Endodermal cell (in vitro differentiated cells): Measurements from ENCODE around the gene TEX261. TPM values are rescaled to one million over a fixed set of nuclear protein-coding genes. Genes with fewer than 3 reads are reported as not detected.

Experiments used
- DNase-seq: peaks from one replicate; pipeline ENCODE4 v3.0.0-alpha.2; 2017
- H3K27ac ChIP-seq: 2 replicates; pipeline ENCODE4 v1.5.1; 2013; ENCODE audit warnings: mild to moderate bottlenecking, low read depth, low read length, moderate library complexity
- H3K27me3 ChIP-seq: 2 replicates; pipeline ENCODE4 v1.6.1; 2013; ENCODE audit warnings: mild to moderate bottlenecking, low read length, moderate library complexity; ENCODE audit not compliant: insufficient read depth, control insufficient read depth, poor library complexity, severe bottlenecking
- H3K36me3 ChIP-seq: 2 replicates; pipeline ENCODE4 v1.7.0; 2013; ENCODE audit warnings: mild to moderate bottlenecking, low read length, moderate library complexity; ENCODE audit not compliant: control insufficient read depth, insufficient read depth
- H3K4me1 ChIP-seq: one replicate; pipeline ENCODE4 v1.7.0; 2013; ENCODE audit warnings: low read length; ENCODE audit not compliant: control insufficient read depth, insufficient read depth
- H3K4me3 ChIP-seq: 2 replicates; pipeline ENCODE4 v1.5.1; 2013; ENCODE audit warnings: mild to moderate bottlenecking, low read length, moderate library complexity
- H3K9ac ChIP-seq: 2 replicates; pipeline ENCODE4 v1.6.1; 2013; ENCODE audit warnings: mild to moderate bottlenecking, low read length, moderate library complexity; ENCODE audit not compliant: poor library complexity, severe bottlenecking; ENCODE audit errors: extremely low read depth
- H3K9me3 ChIP-seq: 2 replicates; pipeline ENCODE4 v1.6.1; 2013; ENCODE audit warnings: mild to moderate bottlenecking, low read length, moderate library complexity; ENCODE audit not compliant: control insufficient read depth
- H3K27ac Mint-ChIP-seq: 2 replicates; pipeline ENCODE4 v1.8.0; 2020; ENCODE audit warnings: mixed read lengths
- H3K27me3 Mint-ChIP-seq: 2 replicates; pipeline ENCODE4 v1.8.0; 2021; ENCODE audit warnings: mild to moderate bottlenecking, mixed read lengths; ENCODE audit not compliant: insufficient read depth
- H3K36me3 Mint-ChIP-seq: 2 replicates; pipeline ENCODE4 v1.8.0; 2020; ENCODE audit warnings: low read depth, mixed read lengths
- H3K4me1 Mint-ChIP-seq: 2 replicates; pipeline ENCODE4 v1.8.0; 2020; ENCODE audit warnings: mixed read lengths
- H3K4me3 Mint-ChIP-seq: 2 replicates; pipeline ENCODE4 v1.8.0; 2020; ENCODE audit warnings: mild to moderate bottlenecking, moderate library complexity, mixed read lengths
- H3K9me3 Mint-ChIP-seq: 2 replicates; pipeline ENCODE4 v1.8.0; 2020; ENCODE audit warnings: mild to moderate bottlenecking, mixed read lengths
- WGBS, 2 experiments: methylation state at CpG; one replicate each; pipeline versions ENCODE4 v1.1.5 to v1.1.7; 2013; ENCODE audit warnings: missing lambda C conversion rate in 2 of 2, mixed read lengths in 1 of 2; ENCODE audit not compliant: insufficient coverage in 1 of 2, insufficient read length in 1 of 2; 5-methylcytosine and 5-hydroxymethylcytosine counted together
- total RNA-seq, 2 donors: library from RNA; stranded (reverse); fragmentation: NEBNext Ultra II Directional in 1 of 2; extraction: Animal tissue kit (Norgen Biotek cat#: 25700) in 1 of 2; gene quantifications; 2 replicates in 1 of 2; 3 replicates in 1 of 2; pipeline ENCODE4 v1.2.1, GENCODE V29; 2021
- TF ChIP-seq, protein P1 (sequence below): fragments of 200-600 bp; sonication (generic); conservative IDR thresholded peaks from 2 replicates; pipeline ENCODE4 v1.5.0; 2021; ENCODE audit warnings: antibody characterized with exemption, mild to moderate bottlenecking

The TEX261 gene
- total RNA-seq, 2 donors from 2014 or later, result 13.3 to 19.9 TPM

DNA sequence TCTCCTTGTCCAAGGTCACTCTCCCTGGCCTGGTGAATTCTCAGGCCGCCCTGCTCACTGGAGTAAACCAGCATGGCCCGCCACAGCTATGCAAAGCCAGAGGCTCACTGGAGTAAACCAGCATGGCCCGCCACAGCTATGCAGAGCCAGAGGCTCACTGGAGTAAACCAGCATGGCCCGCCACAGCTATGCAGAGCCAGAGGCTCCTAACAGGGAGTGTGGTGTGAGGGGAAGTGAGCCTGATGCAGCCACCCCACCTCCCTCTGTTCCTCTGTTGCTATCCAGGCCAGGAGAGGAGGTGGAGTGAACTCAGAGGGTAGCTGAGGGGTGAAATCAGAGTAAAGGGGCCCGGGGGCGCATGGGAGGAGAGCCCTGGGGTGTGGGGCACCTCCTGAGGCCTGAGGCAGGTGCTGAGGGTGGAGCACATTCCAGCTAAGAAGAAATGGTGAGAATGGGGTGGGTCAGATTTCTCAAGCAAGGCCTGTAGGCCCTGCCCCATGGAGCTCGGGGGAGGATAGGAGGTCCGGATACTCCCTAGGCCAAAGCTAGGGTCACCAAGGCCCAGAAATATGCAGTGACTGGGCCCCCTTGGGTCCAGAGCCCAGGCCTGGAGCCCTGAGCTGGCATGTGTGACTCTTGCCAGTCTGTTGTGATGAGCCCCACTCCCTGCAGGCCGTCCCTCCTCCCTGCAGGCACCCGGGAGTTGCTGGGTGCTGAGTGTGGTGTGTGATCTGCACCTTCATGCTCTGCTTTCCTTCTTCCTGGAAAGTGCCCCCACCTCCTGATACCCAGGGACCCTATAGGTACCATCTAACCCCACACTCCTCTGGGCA is 57.5 kb downstream of the TEX261 start:
- H3K27ac ChIP-seq, result no peak overlapping the region
- WGBS, 2 experiments, result 83 to 84% methylated on average over 3 to 10 of the region's 10 CpGs
- no peak overlapping the region for H3K9ac ChIP-seq
- DNase-seq, result peak; percentile 61
- H3K9me3 Mint-ChIP-seq, result no peaks in the 10 kb centered on the region
- H3K27me3 ChIP-seq, result peaks cover 36% of the 10 kb centered on the region
- peaks cover 7% of the 10 kb centered on the region for H3K4me1 ChIP-seq
- peaks cover 64% of the 10 kb centered on the region for H3K27me3 Mint-ChIP-seq
- H3K4me3 ChIP-seq, result no peak overlapping the region
- H3K4me1 Mint-ChIP-seq, result peaks cover 29% of the 10 kb centered on the region
- no peak overlapping the region for H3K27ac Mint-ChIP-seq
- H3K4me3 Mint-ChIP-seq, result no peak overlapping the region
- TF ChIP-seq, protein P1, sequence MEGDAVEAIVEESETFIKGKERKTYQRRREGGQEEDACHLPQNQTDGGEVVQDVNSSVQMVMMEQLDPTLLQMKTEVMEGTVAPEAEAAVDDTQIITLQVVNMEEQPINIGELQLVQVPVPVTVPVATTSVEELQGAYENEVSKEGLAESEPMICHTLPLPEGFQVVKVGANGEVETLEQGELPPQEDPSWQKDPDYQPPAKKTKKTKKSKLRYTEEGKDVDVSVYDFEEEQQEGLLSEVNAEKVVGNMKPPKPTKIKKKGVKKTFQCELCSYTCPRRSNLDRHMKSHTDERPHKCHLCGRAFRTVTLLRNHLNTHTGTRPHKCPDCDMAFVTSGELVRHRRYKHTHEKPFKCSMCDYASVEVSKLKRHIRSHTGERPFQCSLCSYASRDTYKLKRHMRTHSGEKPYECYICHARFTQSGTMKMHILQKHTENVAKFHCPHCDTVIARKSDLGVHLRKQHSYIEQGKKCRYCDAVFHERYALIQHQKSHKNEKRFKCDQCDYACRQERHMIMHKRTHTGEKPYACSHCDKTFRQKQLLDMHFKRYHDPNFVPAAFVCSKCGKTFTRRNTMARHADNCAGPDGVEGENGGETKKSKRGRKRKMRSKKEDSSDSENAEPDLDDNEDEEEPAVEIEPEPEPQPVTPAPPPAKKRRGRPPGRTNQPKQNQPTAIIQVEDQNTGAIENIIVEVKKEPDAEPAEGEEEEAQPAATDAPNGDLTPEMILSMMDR, result no peak
- no peaks in the 10 kb centered on the region for H3K9me3 ChIP-seq
- H3K36me3 Mint-ChIP-seq, result no peaks in the 10 kb centered on the region
- H3K36me3 ChIP-seq, result no peaks in the 10 kb centered on the region

DNA sequence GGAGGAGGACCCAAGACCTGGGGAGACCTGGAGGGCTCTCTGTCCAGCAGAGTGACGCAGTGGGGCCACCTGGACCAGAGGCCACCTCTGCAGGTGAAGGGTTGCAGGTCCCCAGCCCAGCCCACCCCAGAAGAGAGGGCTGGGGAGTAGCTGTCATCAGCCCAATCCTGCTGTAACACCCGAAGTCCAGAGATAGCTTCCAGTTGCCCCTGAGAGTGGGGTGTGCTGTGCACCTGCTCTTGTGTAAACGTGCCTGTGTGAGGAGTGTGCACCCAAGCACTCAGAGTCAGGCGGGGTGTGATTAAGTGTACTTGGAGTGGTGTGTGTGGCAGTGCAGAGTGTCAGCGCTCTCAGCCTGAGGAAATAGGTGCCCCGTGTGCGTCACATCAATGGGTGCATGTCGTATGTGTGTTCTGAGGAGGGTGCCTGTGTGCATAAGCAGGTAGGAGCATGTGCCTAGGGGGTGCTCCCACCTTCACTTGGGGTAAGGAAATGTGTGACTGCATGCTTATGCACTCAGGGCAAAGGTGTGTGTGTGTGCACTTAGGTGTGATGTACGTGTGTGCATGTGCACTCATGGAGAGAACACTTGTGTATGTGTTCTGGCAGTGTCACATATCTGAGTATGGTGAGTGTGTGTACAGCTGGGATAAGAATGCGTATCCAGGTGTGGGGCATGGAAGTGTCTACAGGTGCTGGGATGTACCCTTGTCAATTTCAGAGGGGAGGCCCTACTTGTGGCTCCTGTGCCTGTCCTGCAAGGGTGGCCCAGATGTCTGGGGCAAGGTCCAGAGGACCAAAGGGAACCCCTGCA is 58.3 kb downstream of the TEX261 start:
- Histone ChIP-seq H3K4me1 (peaks cover 7% of the 10 kb centered on the region), H3K27me3 (peaks cover 28% of the 10 kb centered on the region), H3K36me3 (no peaks in the 10 kb centered on the region), H3K4me3 (no peak overlapping the region), H3K27ac (no peak overlapping the region), H3K9ac (no peak overlapping the region), H3K9me3 (no peaks in the 10 kb centered on the region)
- Mint-ChIP-seq H3K4me1 (peaks cover 29% of the 10 kb centered on the region), H3K27ac (no peak overlapping the region), H3K4me3 (no peak overlapping the region), H3K27me3 (peaks cover 60% of the 10 kb centered on the region), H3K9me3 (no peaks in the 10 kb centered on the region), H3K36me3 (no peaks in the 10 kb centered on the region)
- 89 to 94% methylated on average over 2 to 10 of the region's 10 CpGs for WGBS, 2 experiments
- DNase-seq, result peak; percentile 46
- TF ChIP-seq, protein P1, result no peak

Other genes starting within 250 kb of the TEX261 start
- 10 to 100 TPM; 14.8 to 53.0 TPM for gene ADD2, start 226.7 kb downstream of the TEX261 start, total RNA-seq
- gene FIGLA, start 204.2 kb downstream of the TEX261 start, total RNA-seq, result not detected
- not detected for gene CLEC4F, start 174.3 kb downstream of the TEX261 start, total RNA-seq
- gene CD207, start 159.1 kb downstream of the TEX261 start, total RNA-seq, result not detected
- under 1 TPM; 0.24 to 0.40 TPM for gene VAX2, start 94.3 kb downstream of the TEX261 start, total RNA-seq
- not detected for gene ATP6V1B1, start 59.0 kb downstream of the TEX261 start, total RNA-seq
- under 1 TPM; 0.24 to 0.97 TPM for gene ANKRD53, start 16.2 kb downstream of the TEX261 start, total RNA-seq
- 10 to 100 TPM; 72.6 to 80.8 TPM for gene NAGK, start 73.8 kb upstream of the TEX261 start, total RNA-seq
- gene MCEE, start 135.4 kb upstream of the TEX261 start, total RNA-seq, result 10 to 100 TPM; 10.9 to 17.6 TPM
- 10 to 100 TPM; 30.2 to 35.8 TPM for gene MPHOSPH10, start 135.8 kb upstream of the TEX261 start, total RNA-seq
- 10 to 100 TPM; 21.2 to 29.6 TPM for gene PAIP2B, start 232.2 kb upstream of the TEX261 start, total RNA-seq